ENCODE data around the gene TBL1X.

- TF ChIP-seq SRY (CRISPR knock-in tag; IDR thresholded peaks at IDR 0.05), result no peak
- TF ChIP-seq MEIS2 (CRISPR knock-in tag; IDR thresholded peaks at IDR 0.05), result no peak
- no peak for TF ChIP-seq FOXM1 (CRISPR knock-in tag; IDR thresholded peaks at IDR 0.05)
- no peak for TF ChIP-seq ZNF24 (IDR thresholded peaks at IDR 0.05)
- no peak for TF ChIP-seq FOXK2 (IDR thresholded peaks at IDR 0.05)
- TF ChIP-seq POLR2A (IDR thresholded peaks at IDR 0.05; ENCODE audit: insufficient read depth in 1 of 2, low read depth in 2 of 2, low read length in 2 of 2), result no peak
Measured at GRCh38 chrX:9434051-9434550, 30.8 kb upstream of the TBL1X start.
